Stimulated activated CD8-positive, alpha-beta memory T cell treated with anti-CD3 and anti-CD28 coated beads, Interleukin-2, amount 100 ng/mL, for 1 hour (primary cell): Measurements from ENCODE around the gene SYVN1.
A peak's percentile ranks its signal among the peaks of the same experiment; 100 is the strongest.
"Not testable (repeated sequence)": the region's sequence is repeated elsewhere in the genome, so short reads cannot be mapped to it uniquely, and the experiment has no call there.

Experiments used
- DNase-seq, 2 donors: peaks; one replicate each; pipeline ENCODE4 v3.0.0-alpha.2; 2020; ENCODE audit warnings: low read depth in 2 of 2

The SYVN1 gene

DNA sequence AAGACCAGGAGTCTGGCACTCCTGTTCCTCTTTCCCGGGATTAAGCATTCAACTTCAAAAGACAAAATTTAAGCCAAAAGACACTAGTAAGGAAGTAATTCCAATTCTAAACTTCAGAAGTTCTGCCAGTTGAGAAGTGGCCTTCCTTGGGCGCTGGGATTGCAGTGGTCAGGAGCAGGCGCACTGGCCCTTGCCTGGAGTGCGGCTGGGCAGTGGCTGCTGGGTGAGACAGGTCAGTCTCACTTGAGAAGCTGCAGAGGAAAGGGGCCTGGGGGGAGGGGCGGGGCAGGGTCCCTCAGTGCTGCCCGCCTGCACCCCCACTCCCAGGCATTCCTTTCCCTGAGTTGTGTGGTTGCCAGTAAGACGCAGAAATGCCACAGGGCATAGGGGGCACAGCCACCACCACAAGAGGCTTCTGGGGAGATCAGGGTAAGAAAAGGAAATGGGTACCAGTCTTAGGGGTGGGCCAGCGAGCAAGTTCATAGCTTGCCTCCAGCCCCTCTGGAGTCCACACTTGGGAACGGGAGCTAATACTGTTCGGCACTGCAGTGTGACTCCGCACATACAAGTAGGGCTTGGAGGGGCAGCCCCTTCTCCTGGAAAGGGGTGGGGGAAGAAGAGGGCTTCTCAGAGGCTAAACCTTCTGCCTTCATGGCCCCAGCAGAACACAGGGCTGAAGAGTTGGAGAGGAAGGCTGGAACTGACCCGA lies 6.7 kb downstream of the SYVN1 start:
- no peak for DNase-seq

DNA sequence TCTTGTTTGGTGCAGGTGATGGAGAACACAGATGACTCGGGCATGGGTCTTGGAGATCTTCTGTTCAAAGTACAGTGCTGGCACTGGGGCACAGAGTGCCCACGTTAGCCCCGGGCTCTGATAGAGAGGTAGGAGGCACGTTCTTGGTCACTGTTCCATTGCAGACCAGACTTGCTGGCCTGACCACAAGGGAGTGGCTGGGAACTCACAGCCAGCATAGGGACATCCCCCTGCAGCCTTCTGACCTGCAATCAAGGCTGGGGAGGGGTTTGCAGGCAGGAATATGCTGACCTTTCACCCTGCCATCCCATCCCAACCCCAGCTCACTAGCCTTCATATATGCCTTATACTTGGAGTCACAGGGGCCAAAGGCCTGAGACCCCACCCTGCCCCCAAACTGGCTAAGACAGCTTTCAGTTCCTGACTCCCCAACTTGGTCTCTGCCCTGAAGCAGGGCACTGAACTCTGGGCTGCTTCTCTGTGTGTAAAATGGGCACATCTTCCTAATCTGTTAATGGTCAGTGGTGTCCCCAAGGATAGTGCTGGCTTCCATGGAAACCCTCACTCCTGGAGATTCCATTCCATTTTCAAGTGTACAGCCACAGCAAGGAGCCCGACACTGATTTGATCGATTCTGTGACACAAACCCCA lies 7.6 kb downstream of the SYVN1 start:
- no peak for DNase-seq

DNA sequence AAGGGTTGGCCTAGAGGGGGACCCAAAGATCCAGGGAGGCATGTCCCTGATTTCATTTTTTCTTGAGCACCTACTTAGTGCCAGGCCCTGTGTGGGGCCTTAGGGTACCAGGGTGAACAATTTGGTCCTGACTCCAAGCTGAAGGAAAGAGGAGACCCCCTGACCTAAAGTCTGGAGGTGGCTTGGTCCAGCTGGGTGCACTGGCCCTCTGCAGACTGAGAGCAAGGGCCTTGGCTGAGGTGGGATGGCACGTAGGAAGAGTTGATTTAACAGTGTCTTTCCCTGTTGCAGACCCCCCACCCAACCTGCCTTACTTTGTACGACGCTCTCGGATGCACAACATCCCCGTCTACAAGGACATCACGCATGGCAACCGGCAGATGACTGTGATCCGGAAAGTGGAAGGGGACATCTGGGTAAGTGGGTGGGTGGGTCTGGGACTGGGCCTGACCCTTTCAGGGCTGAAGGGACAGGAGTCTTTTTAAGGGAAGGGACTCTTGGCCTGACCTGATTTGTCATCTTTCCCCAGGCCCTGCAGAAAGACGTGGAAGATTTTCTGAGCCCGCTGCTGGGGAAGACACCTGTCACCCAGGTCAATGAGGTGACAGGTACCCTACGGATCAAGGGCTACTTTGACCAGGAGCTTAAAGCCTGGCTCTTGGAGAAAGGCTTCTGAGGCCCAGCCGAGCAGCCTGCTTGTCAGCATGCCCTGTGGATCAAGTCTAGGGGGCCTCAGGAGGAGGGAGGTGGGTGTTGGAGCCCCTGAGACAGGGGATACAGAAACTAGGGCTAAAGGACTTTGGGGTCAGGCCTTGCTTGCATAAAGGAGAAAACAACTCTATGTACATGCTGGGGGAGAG lies 8.9 kb downstream of the SYVN1 start:
- DNase-seq: no peak

- no peak for DNase-seq
These were observed 9.7 kb downstream of the SYVN1 start for GRCh38 chr11:65124480-65125196.

DNA sequence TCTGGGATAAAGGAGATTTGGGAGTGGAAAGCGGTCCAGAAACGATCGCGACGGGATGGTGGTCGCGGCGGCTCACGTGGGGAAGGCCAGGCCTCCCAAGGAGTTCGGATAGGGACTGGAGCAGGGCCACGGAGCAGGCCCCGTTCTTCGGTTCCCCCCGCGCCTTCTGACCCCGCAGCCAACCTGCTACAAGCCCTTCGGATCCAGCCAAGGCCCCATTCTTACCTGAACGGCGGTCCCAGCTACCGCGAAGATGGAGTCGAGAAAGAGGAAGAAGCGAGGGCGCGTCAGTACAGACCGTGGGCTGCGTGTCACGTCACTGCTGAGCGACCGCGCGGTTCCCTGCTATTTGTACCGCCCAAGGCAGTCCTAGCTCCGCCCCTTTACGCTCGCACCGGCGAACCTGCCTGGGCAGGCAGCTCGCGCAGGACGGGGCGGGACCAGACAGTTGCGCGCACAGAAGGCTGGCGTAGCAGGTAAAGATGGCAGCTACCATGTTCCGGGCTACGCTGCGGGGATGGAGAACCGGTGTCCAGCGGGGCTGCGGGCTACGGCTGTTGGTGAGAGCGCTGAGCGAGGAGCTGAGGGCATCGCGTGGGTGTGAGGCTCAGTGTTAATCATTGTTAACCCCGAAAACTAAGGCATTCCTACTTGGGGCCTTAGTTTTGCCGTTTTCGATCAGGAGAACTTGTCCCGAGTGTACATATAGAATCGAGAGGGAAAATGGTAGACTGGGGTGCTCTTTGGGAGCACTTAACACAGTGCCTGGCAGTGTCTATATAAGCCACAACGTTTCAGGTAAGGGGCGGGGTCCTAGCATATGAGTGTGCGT lies 12.2 kb downstream of the SYVN1 start, which contains the start of the genes FAU and MRPL49:
Gene FAU (minus strand): TSS at position 270 of the 832 bp plus-strand sequence. CDS start 321 bp downstream, outside the sequence.
Gene MRPL49 (plus strand): TSS at position 457 of the 832 bp plus-strand sequence. CDS start 26 bp downstream, at position 483.
- peak; percentile 98 for DNase-seq

GRCh38 chr11:65121447-65121864 lies 12.9 kb downstream of the SYVN1 start:
- DNase-seq: no peak

GRCh38 chr11:65120831-65121230 lies 13.5 kb downstream of the SYVN1 start:
- no peak for DNase-seq

DNA sequence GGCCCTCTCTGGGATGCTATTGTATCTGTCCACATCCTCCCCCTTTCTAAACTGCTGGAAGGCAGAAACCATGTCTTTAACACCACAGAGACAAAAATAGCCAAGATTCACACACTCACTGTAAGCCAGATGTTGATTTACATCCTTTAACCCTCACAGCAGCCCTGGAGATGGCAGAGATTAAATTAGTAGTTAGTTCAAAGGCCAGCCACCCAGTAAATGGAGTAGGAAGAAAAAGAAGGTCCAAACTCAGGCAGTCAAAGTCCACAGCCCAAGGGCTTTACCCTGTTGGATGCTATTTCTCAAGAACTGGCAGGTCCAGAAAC lies 14.7 kb downstream of the SYVN1 start:
- DNase-seq: no peak

DNA sequence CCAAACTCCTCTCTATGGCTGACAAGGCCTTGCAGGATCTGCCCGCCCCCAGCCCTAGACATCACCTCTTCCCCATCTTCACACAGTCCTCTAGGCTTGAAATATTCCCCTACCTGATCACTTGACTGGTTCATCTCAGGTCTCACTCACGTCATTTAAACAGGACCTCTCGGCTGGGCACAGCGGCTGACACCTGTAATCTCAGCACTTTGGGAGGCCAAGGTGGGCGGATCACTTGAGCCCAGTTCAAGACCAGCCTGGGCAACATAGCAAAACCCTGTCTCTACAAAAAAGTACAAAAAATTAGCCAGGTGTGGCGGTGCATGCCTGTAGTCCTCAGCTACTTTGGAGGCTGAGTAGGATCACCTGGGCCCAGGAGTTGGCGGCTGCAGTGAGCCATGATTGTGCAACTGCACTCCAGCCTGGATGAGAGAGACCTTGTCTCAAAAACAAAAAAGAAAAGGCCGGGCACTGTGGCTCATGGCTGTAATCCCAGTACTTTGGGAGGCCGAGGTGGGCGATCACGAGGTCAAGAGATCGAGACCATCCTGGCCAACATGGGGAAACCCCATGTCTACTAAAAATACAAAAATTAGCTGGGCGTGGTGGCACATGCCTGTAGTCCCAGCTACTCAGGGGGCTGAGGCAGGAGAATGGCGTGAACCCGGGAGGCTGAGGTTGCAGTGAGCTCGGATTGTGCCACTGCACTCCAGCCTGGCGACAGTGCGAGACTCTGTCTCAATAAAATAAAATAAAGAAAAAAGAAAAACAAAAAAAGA lies 15.2 kb downstream of the SYVN1 start:
- not testable (repeated sequence) for DNase-seq

DNA sequence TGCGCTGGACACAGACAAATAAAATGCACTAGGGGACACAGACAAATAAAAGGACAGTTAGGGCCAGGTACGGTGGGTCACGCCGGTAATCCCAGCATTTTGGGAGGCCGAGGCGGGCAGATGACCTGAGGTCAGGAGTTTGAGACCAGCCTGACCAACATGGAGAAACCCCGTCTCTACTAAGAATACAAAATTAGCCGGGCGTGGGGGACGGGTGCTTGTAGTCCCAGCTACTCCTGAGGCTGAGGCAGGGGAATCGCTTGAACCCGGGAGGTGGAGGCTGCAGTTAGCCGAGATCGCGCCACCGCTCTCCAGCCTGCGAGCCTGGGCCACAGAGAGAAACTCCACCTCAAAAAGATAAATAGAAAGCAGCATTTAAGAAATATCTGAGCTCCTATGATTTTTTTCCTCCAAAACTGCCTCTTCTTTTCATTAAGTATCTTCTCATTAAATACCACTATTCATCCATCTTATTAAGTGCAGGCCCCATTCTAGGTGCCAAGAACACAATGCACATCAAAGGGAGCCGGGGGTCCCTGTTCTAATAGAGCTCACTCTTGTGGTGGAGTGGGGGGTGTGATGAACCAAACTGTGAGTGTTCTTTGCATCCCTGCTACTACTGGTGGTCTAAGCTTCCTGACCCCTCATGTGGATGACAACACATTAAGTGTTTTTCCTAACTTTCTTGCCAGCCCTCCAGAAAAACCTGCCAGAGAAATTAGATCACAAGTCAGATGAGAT lies 16.1 kb downstream of the SYVN1 start:
- DNase-seq: no peak

- DNase-seq: peak; percentile 100
These were observed 16.9 kb downstream of the SYVN1 start, which contains the start of gene ZNHIT2 for GRCh38 chr11:65117206-65118096. TSS of gene ZNHIT2 (minus strand) at chr11:65117701. CDS start at chr11:65117653, 48 bp downstream.

DNA sequence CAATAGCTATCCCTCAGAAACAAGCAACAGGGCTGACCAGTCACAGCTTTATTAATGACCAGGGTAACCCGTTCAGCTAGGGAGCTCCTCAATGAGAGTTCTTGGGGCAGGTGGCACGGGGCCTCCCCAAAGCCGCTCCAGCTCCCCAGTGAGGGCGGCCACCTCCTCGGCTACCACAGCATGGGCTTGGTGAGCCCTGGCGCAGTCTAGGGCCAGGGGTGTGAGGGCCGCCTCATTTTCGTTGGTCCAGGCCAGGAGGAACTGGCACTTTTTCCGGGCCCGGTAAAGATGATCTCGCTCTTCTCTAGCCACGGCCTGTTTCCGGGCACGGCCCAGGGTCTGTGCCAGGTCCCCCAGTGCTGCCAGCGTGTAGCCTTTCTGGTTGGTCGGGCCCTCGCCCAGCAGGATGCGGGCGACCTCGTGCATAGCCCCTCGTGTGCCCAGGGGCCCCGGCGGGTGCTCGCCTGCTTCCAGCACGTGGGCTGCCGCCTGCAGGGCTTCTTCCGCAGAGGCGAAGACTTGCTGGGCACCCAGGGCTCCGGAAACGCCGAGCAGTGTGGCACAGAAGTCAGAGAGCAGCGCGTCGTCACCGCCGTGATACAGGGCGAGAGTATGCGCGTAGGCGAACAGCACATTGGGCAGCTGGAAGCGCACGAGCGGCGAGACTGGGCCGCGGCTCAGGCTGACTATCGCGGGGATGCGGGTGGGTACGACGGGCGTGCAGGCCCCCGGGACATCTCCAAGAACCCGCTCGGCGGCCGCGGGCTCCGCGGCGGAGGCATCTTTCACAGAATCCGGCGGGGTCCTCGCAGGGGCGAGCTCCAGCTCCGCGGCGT lies 17.7 kb downstream of the SYVN1 start:
- DNase-seq: no peak

- DNase-seq: no peak
These were observed 18.8 kb downstream of the SYVN1 start for GRCh38 chr11:65115361-65116082.

GRCh38 chr11:65114538-65115171 lies 19.7 kb downstream of the SYVN1 start:
- DNase-seq: no peak

DNA sequence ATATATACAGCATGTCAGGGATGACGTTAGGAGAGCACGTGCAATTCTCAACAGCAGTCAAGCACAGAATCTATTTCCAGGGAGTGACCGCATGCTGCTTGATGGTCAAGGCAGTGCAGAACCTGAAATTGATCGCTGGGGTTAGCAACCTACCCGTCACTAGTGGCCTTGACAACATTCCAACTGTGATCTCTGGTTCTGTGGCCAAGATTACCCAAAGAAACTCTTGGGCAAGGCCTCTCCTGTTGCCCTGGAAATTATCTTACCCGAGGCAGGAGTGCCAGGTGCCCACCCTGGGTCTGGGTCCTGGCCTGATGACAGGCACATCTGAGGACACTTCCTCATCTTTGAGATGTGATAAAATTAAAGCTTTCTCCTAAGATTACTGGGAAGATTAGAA lies 20.5 kb downstream of the SYVN1 start:
- DNase-seq: no peak

DNA sequence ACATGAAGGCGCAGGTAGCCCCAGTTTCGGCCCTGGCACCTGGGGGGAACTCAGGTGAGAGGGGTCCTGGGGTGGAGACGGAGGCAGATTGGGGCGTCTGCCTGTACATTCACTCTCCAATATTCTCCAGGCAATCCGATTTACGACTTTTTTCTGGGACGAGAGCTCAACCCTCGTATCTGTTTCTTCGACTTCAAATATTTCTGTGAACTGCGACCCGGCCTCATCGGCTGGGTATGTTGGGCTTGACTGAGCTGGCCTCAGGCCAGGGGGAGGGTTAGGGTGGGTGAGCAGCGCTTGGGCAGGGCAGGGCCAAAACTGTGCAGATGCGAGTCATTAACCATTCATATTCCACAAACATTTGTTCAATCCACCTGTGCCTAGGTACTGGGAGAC lies 21.0 kb downstream of the SYVN1 start:
- DNase-seq: no peak
